Stimulated activated CD8-positive, alpha-beta memory T cell treated with anti-CD3 and anti-CD28 coated beads, Interleukin-12 subunit alpha, Interleukin-12 subunit beta, amount 100 ng/mL, for 1 hour (primary cell): Measurements from ENCODE around the gene HIBCH.
"Not testable (repeated sequence)": the region's sequence is repeated elsewhere in the genome, so short reads cannot be mapped to it uniquely, and the experiment has no call there.

ENCODE experiments used
- DNase-seq: peaks from one replicate; pipeline ENCODE4 v3.0.0-alpha.2; 2020; ENCODE audit warnings: low read depth

Gene HIBCH

GRCh38 chr2:190308031-190308430, 11.6 kb downstream of the HIBCH start:
- no peak for DNase-seq

DNA sequence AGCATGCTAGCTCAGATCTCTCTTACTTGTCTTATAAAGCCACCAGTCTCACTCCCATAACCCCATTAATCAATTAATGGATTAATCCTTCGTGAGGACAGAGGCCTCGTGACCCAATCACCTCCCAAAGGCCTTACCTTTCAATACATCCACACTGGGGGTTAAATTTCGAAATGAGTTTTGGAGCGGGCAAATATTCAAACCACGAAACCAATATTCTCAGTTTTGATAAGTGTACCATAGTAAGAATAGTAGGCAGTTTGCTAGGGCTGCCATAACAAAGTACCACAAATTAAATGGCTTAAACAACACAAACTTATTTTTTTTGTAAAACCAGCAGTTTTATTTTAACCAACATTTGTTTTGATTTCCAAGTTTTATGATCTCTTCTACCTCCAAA, 15.2 kb downstream of the HIBCH start:
- DNase-seq = no peak

DNA sequence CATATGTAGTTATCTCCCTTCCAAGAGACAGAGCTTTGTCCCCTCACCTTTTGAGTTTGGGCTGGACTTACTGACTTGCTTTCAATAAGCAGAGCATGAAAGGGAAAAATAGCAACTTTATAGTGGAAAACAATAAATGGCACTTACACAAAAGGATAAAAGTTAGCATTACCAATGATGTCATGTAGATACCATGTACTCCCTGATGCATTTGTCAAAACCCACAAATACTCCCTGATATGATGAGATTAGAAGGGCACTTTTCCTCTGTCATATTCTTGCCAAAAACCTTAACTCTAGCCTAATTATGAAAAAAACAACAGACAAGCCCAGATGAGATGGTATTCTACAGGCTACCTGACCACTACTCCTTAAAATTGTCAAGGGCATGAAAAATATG, 16.0 kb downstream of the HIBCH start:
- DNase-seq = no peak

DNA sequence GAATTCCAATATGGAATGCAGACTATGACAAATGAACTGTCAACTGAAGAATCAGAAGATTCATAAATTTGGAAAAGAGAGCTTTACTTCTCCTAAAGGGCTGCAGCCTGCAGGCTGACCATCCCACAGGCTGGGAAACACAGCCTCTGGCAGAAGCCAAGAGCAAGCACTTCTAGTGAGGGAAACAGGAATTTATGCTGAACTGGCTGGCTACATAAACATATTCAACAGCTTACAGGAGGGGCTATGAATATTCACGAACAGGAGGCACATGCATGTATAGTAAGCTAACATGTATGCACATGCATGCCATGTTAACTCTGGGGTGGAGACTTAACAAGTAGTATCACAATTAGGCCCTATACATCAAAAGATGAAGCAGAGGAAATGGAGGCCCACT, 17.6 kb downstream of the HIBCH start:
- no peak for DNase-seq

- DNase-seq = no peak
Measured at GRCh38 chr2:190301032-190301431, 18.6 kb downstream of the HIBCH start.

GRCh38 chr2:190297880-190298279, 21.7 kb downstream of the HIBCH start:
- DNase-seq = not testable (repeated sequence)

DNA sequence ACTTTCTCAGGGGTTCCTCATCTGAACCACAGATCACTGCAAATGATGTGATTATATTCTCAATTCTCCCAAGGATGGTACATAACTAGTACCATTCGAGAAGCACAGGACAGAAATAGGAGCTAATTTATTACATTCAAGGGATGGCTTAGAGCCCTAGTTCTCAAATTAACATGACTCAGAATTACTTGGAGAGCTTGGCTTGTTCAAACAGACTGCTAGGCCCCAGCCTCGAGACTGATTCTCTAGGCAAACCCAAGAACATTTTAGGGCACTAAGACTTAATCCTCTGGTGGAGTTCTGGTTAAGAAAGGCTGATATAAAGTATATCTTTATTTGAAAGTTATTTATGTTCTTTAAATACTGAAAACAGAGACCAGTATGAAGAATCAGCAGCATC, 35.8 kb downstream of the HIBCH start:
- no peak for DNase-seq

DNA sequence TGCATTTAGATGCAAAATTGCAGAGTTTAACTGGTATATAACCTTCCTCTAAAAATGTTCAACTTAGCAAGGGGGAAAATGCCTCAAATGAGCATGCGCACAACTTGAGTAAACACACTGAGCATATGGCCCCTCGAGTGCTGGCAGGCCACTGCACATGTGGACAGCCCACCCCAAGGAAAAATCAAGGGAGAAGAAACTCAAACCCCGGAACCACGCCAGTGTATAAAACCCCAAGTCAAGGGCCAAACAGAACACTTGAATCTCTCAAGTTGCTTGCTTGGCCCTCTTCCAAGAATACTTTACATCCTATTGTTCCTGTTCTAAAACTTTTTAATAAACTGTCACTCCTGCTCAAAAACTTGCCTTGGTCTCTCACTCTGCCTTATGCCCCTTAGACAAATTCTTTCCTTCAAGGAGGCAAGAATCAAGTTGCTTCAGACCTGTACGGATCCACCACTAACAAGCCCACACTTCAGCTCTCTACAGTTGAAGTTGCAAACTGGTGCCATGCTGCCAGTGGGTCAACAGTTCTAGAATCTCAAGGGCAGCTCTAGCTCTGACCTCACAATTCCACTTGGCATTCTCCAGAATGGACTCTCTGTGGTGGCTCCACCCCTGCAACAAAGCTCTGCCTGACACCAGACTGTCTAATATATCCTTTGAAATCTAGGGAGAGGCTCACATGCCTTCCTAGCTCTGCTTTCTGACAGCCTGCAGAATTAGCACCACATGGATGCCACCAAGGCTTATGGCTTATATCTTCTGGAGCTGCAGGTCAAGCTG, 38.9 kb downstream of the HIBCH start:
- DNase-seq = no peak

DNA sequence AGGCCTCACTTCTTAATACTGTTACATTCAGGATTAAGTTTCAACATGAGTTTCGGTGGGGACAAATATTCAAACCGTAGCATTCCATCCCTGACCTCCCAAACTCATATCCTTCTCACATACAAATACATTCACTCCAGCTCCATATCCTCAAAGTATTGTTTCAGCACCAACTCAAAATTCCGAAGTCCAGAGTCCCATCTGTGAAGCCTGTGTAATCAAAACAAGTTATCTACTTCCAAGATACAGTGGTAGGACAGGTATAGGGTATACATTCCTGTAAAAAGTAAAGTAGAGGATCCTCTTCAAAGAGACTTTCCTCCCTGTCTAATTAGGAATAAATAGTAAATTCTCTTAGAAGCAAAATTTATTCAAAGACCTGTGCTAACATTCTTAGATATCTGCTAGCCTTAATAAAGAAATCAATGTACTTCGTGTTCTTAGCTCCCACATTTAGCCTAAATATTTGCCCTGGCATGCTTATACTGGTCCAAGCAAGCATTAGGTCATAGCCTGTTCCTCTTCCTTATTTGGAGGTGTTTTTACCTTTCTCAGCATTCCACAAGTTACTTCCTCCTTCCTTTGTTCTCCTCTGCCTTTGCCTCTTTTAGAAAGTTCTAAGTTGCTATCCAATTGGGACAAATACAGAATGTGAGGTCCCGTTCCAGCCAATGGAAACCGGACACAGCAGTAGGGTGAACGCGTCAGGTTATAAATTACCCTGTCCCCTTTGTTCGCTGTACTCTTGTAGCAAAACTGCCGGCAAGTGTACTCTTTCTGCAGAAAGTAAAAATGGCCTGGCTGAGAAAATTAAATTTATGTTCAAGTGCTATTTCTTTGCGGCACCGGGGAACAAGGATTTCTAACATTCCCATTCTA, 40.1 kb downstream of the HIBCH start:
- DNase-seq = not testable (repeated sequence)

DNA sequence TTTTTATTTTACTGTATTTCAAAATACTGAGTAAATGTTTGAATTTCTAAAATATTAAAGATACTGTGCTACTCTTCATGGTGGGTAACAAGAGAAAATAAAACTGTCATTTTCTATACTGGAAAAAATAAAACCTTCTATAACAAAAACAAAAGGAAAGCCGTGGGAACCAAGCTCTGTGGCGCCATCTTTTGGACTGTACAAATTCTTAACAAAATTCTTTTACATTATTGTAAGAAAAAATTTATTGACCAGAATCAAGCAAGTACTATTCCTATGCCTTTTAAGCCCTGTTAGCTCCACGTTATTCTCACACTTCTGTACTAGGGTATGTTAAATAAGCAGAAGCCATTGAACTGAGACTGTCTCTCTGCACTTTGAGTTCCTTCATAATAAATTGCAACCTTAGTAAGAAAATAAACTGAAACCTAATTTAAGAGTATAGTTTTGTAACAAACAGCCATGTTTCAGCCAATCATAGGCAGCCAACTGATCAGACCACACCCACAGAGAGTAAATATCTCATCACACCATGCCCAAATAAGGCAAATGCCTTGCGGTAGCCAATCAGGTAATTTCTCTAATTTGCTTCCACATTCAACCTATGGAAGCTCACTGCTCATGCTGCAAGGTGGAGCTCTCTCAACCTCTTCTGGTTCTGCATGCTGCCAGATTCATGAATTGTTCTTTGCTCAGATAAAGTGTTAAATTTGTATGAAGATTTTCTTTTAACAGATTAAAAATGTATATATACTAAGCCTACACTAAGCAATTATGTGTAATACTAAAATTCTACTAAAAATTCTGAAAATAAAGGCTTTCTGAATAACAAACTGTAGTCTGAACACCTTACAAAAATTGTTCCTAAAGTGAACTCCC, 42.2 kb downstream of the HIBCH start:
- DNase-seq = no peak

DNA sequence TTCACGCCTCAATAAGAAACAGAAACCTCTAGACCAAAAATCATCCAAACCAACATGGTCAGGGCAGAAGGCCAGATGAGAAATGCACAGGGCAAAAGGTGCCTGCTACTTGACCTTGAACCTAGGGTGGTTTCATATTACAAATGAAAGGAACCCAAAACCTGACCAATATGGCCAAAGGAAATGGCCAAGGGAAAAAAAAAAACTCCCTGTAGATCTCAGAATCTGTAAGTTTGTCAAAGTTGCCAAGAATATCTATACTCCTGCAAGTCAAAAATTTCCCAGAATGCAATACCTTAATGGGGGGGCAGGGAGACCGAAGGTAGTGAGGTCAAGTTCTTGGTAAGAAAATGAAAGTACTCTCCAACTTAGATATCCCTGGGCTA, 47.2 kb downstream of the HIBCH start:
- DNase-seq = no peak

- DNase-seq = no peak
Measured at GRCh38 chr2:190271783-190272456, 47.7 kb downstream of the HIBCH start.

- DNase-seq = no peak
Measured at GRCh38 chr2:190270298-190270697, 49.3 kb downstream of the HIBCH start.

GRCh38 chr2:190269699-190270098, 49.9 kb downstream of the HIBCH start:
- DNase-seq = not testable (repeated sequence)

DNA sequence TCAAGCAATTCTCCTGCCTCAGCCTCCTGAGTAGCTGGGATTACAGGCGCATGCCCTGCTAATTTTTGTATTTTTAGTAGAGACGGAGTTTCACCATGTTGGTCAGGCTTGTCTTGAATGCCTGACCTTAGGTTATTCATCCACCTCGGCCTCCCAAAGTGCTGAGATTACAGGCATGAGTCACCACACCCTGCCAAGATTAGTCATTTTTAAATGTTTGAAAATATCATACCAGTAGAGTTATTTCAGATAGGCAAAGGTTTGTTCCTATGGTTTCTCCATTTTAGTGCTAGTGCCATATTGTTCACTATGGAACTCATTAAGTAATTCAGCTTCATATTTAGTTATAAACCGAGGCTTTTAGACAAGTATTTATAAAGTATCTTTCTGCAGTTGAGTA, 52.3 kb downstream of the HIBCH start:
- DNase-seq = no peak

- no peak for DNase-seq
Measured at GRCh38 chr2:190266314-190266713, 53.3 kb downstream of the HIBCH start.

- DNase-seq = no peak
Measured at GRCh38 chr2:190261851-190262250, 57.8 kb downstream of the HIBCH start.

DNA sequence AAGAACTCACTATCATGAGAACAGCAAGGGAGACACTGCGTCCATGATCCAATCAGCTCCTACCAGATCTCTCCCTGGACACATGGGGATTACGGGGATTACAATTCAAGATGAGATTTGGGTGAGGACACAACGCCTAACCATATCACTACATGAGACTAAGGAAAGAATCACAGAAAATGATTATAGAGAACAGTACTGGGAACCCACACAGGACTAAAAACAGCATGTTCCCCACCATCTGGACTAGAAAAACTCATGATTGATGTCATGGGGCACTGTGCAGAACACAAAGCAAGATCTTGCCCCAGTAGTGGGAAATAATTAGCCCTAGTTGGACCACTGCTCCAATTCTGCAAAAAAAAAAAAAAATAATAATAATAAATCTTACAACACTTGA, 63.5 kb downstream of the HIBCH start:
- DNase-seq = no peak

- no peak for DNase-seq
Measured at GRCh38 chr2:190255676-190256075, 64.0 kb downstream of the HIBCH start.

DNA sequence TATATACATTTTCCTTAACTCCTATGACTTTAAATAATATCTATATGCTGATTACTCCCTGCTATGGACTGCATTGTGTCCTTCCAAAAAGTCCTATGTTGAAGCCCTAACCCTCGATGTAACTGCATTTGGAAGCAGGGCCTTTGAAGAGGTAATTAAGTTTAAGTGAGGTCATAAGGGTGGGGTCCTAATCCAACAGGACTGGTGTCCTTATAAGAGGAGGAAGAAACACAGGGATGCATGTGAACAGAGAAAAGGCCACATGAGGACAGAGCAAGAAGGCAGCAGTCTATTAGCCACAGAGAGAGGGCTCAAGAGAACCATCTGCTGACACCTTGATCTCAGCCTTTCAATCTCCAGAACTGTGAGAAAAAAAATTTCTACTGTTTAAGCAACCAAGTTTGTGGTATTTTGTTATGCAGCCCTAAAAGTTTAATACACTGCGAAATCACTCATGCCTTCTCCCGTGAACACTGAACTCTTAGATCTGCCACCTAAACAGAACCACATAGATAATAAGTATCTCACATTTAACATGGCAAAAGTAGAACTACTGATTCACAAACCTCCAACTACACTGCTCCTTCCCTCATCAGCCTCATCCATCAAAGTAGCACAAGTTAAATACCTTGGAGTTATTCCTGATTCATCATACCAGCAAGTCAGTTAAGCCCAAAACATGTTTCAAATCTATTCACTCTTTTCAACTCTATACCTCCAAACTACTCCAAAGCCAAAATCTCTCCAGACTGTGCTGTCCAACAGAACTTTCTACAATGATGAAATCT, 65.4 kb downstream of the HIBCH start:
- no peak for DNase-seq

DNA sequence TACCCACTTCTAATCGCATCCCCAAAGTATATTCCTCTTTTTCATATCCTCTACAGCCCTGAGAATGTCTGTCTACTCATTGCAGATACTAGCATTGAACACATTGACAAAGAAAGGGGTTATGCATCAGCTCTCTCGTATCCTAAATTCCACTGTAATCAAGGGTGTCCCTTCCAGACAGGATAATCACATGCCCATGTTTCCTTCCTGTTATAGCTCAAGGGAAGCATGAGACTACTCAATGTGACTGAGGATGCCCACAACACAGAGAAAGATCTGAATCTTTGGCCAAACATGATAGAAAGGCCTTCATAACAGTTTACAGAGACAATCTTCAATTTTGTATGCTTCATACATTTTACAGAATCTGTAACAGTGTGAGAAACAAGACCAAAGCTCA, 69.2 kb downstream of the HIBCH start:
- DNase-seq = no peak
